ENCODE data around the gene COLEC12.
A peak's percentile ranks its signal among the peaks of the same experiment; 100 is the strongest.

COLEC12 gene

GRCh38 chr18:286515-287310, 213.8 kb downstream of the COLEC12 start:
- no peak for DNase-seq (ENCODE audit: insufficient read length, low spot score)
- no peak for FAIRE-seq
- no peak for TF ChIP-seq POLR2A (IDR thresholded peaks at IDR 0.05; ENCODE audit: low read depth, low read length)

- FAIRE-seq (no peak), DNase-seq (ENCODE audit: insufficient read length, low spot score) (no peak)
- TF ChIP-seq POLR2A (IDR thresholded peaks at IDR 0.05; ENCODE audit: low read depth, low read length), result no peak
Observed at GRCh38 chr18:285817-286216, 214.7 kb downstream of the COLEC12 start.

DNA sequence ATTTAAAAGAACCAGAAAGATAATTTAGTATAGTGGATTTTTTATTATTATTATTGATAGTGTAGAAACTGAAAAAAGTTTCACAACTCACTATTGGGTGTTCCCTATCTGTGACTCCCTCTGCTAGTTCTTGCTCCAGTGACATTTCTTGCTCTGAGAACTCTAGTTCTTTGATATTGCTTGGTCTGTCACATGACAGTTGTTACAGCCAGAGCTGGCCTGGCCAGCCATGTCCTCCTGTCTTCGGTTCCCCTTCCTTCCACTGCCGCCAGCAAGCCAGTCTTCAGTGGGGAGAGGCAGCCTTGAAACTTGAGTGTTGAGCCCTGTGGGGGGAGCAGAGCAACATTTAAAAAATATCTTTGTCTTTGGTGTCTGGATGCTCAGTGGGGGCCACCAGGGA, 225.0 kb downstream of the COLEC12 start:
- TF ChIP-seq POLR2A (IDR thresholded peaks at IDR 0.05; ENCODE audit: low read depth, low read length), result no peak
- FAIRE-seq (no peak), DNase-seq (ENCODE audit: insufficient read length, low spot score) (no peak)

DNA sequence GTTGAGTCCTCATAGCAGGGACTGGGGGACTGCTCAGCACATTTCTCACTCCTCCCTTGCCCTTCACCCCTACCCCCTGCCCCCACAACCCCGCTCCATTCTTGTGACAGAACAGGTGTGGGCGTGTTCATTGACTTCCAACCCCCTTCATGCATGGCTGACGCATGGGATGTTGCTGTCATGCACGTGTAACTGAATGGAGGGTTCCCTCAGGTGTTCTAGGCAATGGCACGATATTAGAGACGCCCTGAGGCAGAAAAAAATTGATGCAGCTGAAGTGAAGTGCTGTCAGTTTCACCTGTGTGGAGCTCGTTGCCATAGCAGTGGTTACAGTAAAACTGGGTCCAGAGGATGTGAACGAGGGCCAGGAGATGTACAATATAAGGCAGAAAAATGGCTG, 226.2 kb downstream of the COLEC12 start:
- TF ChIP-seq POLR2A (IDR thresholded peaks at IDR 0.05; ENCODE audit: low read depth, low read length), result no peak
- DNase-seq (ENCODE audit: insufficient read length, low spot score), result no peak
- no peak for FAIRE-seq

DNA sequence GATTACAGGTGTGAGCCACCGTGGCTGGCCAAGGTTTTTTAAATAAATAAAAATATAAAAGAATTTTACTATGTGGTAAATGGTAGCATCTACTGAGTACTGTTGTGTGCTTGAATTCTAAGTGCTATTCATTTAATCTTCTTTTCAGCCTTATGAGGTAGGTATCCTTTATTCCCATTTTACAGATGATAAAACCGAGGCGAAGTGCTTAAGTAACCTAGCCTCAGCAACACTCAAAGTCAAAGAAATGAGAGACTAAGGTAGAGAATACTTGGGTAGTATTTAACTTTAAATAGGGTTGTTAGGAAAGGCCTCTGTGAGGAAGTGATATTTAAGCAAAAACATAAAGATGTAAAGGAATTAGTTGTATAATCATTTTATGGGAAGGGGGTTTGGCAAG, 227.0 kb downstream of the COLEC12 start:
- no peak for TF ChIP-seq POLR2A (IDR thresholded peaks at IDR 0.05; ENCODE audit: low read depth, low read length)
- FAIRE-seq, result no peak
- DNase-seq (ENCODE audit: insufficient read length, low spot score), result no peak

DNA sequence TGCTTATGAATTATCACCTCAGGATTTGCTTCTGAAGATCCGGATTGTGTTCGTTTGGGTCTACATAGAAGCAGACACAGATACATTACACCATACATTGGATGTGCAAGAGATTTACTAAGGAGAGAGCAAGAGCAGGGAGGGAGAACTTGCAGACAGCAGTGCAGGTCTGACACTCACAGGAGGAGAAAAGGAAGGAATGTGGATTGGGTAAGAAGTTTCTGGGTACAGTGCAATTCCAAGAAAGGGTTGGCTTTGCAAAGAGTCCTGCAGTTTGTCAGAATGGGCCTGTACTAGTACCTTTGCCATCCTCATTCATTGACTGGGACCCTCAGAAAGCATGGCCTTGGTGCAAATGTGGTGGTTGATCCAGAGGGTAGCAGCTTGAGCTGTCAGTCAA, 227.9 kb downstream of the COLEC12 start:
- DNase-seq (ENCODE audit: insufficient read length, low spot score), result no peak
- FAIRE-seq, result no peak
- TF ChIP-seq POLR2A (IDR thresholded peaks at IDR 0.05; ENCODE audit: low read depth, low read length), result no peak

DNA sequence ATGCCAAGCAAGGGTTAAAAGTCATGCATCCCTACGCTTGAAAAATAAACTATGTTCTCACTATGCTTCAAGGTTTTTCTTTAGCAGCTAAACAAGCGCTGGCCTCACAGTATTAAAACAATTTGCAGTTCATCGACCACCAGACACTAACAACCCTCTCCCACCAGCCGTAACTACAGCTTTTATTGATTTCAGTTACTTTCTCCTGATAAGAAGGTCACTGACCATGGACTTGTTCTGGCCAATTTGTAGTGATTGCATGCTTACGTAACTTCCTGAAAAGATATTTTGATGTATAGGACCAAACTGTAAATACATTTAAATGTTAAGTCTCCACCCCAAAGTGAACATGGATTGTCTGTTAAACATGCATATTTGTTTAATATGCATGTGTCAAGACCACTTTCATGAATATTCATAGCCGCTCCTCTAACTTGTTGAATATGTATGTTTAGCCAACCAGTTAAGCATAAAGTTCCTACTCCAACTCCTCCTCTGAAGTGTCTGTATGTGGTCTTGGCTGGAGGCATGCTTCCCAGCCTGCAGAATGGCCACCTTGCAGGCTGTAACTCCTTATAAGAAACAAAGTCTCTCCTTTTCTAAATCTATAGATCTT, 230.9 kb downstream of the COLEC12 start:
- no peak for TF ChIP-seq POLR2A (IDR thresholded peaks at IDR 0.05; ENCODE audit: low read depth, low read length)
- FAIRE-seq, result no peak
- no peak for DNase-seq (ENCODE audit: insufficient read length, low spot score)

DNA sequence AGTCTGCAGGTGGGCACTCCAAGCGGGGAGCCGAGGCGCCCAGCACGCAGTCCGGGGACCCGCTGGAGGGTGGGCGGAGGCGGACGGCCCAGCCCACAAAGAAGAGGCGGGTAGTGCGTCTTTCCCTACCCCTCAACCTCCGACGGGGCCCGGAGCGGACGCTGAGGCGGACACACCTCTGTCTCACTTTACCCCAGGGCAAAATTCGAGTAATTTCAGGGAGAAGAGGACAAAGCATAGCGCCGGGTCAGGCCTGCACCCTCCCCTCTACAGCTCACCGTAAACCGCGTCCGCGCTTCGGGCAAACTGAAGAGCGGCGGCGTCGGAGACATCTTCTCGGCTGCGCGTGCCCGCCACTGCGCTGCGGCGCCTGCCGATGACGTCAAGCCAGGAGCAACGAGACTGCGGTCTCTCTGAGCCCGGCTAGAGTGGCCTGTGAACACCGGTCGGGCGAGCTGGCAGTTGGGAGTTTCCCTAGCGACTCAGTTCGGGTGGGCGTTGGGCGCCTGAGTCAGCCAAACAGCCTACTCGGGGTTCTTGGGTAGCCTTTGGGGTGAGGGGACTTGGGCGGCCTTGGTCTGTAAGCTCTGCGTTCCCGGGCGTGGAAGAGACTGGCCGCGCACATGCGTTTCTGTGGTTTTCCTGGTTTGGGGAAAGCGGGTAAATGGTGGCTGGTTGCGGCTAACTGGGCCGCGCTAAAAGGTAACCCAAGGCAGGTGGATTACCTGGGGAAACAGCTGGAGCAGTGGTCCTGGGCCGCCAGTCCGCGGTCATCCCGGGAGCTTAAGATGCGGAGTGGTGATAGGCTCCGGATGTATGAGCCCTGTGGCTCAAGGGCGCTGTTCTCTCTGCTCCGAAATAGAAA, 232.6 kb downstream of the COLEC12 start, which contains the start of gene THOC1:
THOC1 (minus strand) TSS at position 360 of the 865 bp plus-strand sequence; CDS start at position 332, 28 bp downstream.
- DNase-seq (ENCODE audit: insufficient read length, low spot score), result peak; percentile 83
- peak; percentile 83 for TF ChIP-seq POLR2A (IDR thresholded peaks at IDR 0.05; ENCODE audit: low read depth, low read length)
- peak; percentile 83 for FAIRE-seq

DNA sequence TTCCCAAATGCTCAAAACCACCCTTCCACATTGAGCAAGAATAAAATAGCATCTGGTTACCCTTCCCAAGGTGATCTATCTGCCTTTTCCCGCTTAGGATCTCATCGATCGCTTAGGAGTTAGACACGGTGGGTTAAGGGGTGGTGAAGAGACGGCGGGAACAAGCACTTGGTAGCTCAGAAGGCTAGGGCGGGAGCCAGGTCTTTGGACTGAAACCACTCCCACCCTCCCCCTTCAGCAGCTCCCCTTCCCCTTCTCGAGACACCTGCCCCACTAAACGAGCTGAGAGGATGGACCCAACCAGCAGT, 233.2 kb downstream of the COLEC12 start:
- DNase-seq (ENCODE audit: insufficient read length, low spot score) (no peak), FAIRE-seq (peak; percentile 71)
- TF ChIP-seq POLR2A (IDR thresholded peaks at IDR 0.05; ENCODE audit: low read depth, low read length), result no peak

Measured in H54 (cell line).